Measurements from ENCODE around the gene PRKCE.

Gene PRKCE

GRCh38 chr2:45729753-45730512 lies 78.5 kb downstream of the PRKCE start:
- no peak for DNase-seq

GRCh38 chr2:45731141-45731540 lies 79.7 kb downstream of the PRKCE start:
- no peak for DNase-seq

- DNase-seq, result no peak
Observed at GRCh38 chr2:45732436-45732835, 81.0 kb downstream of the PRKCE start.

- DNase-seq, result no peak
Observed at GRCh38 chr2:45732946-45733345, 81.5 kb downstream of the PRKCE start.

- no peak for DNase-seq
Observed at GRCh38 chr2:45734336-45734735, 82.9 kb downstream of the PRKCE start.

GRCh38 chr2:45734952-45735351 lies 83.5 kb downstream of the PRKCE start:
- DNase-seq, result no peak

GRCh38 chr2:45736757-45737704 lies 85.6 kb downstream of the PRKCE start:
- DNase-seq, result no peak

- DNase-seq, result no peak
Observed at GRCh38 chr2:45739796-45740485, 88.5 kb downstream of the PRKCE start.

GRCh38 chr2:45741161-45741850 lies 89.8 kb downstream of the PRKCE start:
- no peak for DNase-seq

GRCh38 chr2:45743531-45744396 lies 92.3 kb downstream of the PRKCE start:
- no peak for DNase-seq

- DNase-seq, result no peak
Observed at GRCh38 chr2:45745231-45745630, 93.8 kb downstream of the PRKCE start.

GRCh38 chr2:45746888-45747287 lies 95.4 kb downstream of the PRKCE start:
- no peak for DNase-seq

- DNase-seq, result no peak
Observed at GRCh38 chr2:45747363-45747762, 95.9 kb downstream of the PRKCE start.

- DNase-seq, result no peak
Observed at GRCh38 chr2:45748239-45748638, 96.8 kb downstream of the PRKCE start.

GRCh38 chr2:45750001-45750400 lies 98.5 kb downstream of the PRKCE start:
- no peak for DNase-seq

- DNase-seq, result no peak
Observed at GRCh38 chr2:45750484-45750883, 99.0 kb downstream of the PRKCE start.

- no peak for DNase-seq
Observed at GRCh38 chr2:45753381-45753780, 101.9 kb downstream of the PRKCE start.

GRCh38 chr2:45754131-45755010 lies 102.9 kb downstream of the PRKCE start:
- DNase-seq, result no peak

- DNase-seq, result no peak
Observed at GRCh38 chr2:45755585-45756335, 104.3 kb downstream of the PRKCE start.

- no peak for DNase-seq
Observed at GRCh38 chr2:45758018-45758417, 106.5 kb downstream of the PRKCE start.
